Endometrial microvascular endothelial cells (primary cell): ENCODE measurements around the gene VMAC. TPM values are rescaled to one million over a fixed set of nuclear protein-coding genes. Genes with fewer than 3 reads are reported as not detected.
"Not testable (repeated sequence)": the region's sequence is repeated elsewhere in the genome, so short reads cannot be mapped to it uniquely, and the experiment has no call there.

Experiments
- in situ Hi-C: cut with HindIII; loops from 2 replicates; pipeline ENCODE4 v1.10.0; 2017; ENCODE audit warnings: low sequenced_read_pairs, low pct_unique_long_range_greater_than_20kb; ENCODE audit errors: inconsistent ontology term
- total RNA-seq: library from RNA; depleted of rRNA; stranded (reverse); fragments of >200 nt; gene quantifications from one replicate; pipeline ENCODE4 v1.2.3, GENCODE V29; 2015; ENCODE audit errors: inconsistent ontology term

The VMAC gene
- total RNA-seq, 1 donor from 2014 or later, result 8.5 TPM

DNA sequence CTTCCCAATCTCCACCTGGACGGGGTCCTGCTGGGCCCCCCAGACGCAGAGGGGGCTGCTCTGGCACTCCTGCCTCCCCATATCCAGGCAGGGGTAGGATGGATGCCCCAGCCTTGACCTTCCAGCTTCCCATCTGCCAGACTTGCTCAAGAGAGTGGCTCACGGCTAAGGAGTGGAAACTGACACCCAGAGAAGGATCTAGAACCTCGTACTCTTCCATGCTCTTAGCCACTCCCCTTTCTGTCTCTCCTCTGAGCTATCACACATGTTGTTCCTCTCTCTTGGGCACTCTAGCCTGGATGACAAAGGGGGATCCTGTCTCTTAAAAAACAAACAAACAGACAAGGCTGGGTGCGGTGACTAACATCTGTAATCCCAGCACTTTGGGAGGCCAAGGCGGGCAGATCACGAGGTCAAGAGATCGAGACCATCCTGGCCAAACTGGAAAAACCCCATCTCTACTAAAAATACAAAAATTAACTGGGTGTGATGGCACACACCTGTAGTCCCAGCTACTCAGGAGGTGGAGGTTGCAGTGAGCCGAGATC lies 22.2 kb upstream of the VMAC start:
- in situ Hi-C loops, result no loop called here

- in situ Hi-C loops, result not testable (repeated sequence)
Measured at GRCh38 chr19:5883157-5883873, 21.4 kb upstream of the VMAC start.

- in situ Hi-C loops, result not testable (repeated sequence)
Measured at GRCh38 chr19:5884065-5884811, 20.4 kb upstream of the VMAC start.

GRCh38 chr19:5889288-5889971 lies 15.2 kb upstream of the VMAC start:
- in situ Hi-C loops, result no loop called here

DNA sequence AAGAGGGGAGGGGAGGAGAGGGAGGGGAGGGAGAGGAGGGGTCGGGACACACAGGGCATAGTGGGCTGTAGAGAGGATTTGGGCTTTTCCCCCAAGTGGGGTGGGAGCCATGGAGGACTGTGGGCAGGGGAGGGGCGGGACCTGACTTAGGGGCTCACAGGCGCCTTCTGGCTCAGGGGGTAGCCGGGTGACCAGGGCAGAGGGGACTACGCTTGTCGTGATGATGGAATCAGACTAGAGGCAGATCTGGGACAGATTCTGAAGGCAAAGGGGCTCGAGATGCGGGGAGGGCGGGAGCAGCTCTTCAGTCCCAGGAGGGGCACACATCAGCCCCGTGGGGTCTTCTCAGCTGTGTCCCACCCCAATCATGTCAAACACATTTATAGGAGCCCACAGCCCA lies 14.6 kb upstream of the VMAC start:
- in situ Hi-C loops, result no loop called here

DNA sequence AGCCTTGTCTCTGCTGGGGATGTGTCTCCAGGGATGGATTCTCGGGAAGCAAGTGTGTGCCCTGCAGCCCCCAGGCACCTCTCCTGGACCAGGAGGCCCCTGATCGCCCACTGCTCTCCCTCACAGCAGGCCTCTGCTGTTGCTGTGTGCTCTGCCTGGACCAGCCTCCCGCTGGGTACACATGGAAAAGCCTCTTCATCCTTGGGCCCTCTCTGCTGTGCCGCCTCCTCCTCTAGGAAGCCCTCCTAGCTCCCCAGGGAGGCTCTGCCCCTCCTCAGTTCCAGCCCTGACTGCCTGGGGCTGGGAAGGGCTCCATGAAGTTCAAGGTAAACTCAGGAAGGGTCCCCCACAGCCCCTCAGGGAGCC lies 13.1 kb upstream of the VMAC start:
- in situ Hi-C loops, result no loop called here

DNA sequence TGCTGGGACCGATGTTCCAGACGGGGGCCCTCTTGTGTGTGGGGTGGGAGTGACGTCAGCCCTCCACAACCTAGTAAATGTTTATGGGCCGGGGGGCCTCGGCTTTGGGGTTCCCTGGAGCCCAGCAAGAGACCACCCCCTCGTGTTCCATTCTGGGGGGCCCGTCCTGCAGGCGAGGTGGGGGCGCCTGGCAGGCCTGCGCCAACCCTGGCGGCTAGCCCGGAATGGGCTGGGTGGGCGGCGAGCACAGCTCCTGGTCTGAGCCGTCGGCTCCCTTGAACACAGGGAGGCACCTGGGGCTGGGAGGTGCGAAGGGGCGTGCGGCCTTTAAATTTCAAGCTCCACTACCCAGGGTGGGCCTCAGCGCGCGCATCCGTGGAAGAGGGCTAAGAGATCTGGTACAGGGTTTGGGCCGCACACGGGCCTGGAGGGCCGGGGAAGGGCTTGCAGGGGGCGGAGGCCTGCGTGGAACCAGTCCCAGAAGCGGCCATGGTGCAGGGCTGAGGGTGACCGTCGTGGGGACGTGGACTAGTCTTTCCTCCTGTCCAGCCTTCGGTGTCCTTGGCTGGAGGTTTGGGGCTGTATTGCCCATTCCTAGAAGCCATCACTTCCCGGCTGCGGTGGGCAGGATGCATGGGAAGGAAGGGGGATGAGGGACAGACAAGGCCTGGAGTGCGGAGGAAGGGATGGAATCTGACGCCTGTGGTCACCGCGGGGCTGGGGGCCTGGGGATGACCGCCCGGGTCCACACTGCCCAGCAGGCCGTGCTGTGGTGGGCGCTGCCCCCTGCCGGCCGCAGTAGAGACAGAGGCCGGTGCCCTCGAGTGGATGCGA lies 12.5 kb upstream of the VMAC start:
- in situ Hi-C loops, result no loop called here

GRCh38 chr19:5892772-5893275 lies 11.8 kb upstream of the VMAC start:
- in situ Hi-C loops, result no loop called here

DNA sequence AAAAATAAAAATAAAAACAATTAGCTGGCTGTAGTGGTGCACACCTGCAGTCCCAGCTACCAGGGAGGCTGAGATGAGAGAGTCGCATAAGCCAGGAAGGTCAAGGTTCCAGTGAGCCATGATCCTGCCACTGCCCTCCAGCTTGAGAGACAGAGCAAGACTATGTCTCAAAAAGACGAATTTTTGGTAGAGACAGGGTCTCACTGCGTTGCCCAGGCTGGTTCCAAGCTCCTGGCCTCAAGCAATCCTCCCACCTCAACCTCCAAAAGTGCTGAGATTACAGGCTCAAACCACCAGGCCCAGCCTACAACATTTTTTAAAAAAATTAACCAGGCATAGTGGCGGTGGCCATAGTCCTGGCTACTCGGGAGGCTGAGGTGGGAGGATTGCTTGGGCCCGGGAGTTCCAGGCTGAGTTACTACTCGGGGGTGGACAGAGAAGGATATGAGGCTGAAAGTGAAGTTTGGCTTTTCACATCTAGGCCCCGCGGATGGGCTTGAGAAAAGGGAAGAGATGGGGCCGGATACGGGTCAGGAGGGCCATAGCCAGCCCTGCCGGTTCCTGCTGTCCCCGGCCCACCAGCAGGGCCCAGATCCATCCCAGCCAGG lies 11.3 kb upstream of the VMAC start:
- in situ Hi-C loops, result no loop called here

DNA sequence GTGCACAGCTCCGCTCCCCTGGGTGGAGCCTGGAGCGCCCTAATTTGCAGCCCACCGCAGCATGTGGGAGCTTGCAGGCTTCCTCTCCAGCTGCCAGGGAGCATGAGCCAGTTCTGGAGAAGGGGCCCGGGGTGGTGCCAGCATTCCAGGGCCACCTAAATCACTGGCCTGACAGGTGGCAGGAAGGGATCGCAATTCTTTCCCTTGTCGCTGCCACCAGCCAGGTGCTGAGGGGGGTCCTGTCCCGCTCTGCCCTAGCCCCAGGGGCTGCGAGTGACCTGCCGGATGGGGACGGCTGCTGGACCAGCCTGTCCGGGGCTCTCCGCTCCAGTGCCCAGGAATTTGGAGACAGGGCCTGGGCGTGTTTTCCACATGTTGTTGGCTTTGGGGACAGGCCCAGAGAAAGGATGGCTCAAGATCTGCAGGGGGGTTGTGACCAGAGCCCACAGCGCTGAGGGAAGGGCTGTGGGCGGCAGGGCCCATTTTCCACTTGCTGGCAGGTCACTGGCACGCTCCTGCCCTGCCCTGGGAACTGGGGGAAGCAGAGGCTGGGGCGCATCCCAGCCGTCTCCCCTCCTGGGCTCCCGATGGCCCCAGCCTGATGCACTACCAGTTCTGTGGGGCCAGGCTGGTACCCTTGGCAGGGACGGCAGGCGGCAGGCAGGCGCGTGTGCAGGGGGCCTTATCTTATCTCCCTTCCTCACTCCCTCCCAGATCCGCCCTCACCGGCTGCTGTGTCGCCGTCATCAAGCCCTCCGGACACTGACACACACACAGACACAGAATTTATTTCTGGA lies 10.6 kb upstream of the VMAC start:
- in situ Hi-C loops, result no loop called here

DNA sequence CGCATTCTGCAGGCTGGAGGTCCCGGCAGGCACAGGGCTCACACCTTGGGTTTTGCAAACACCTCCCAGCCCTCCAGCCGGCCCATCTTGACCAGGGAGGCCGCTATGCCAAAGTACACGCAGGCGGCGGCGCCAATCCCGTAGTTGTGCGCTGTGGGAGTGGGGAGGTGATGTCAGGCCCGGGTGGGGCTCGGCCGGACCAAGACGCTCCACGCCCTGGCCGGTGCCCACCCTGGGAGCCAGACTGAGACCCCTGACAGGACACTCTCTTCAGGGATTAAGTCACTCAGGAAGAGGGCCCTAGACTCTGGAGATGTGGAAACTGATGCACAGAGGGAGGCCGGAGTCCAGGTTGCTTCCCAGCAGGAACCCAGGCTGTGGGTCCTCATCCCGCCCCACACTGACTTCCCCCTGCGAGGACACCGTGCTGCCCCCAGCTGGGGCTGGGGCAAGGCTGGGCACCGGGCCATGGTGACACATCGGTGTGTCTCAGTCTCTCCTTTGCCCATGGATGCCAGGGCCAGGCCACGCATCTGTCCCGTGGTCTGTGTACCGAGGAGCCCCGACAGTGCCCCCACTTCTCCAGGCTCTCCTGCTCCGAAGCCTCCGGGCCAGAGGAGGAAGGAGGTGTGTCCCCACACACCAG lies 9.8 kb upstream of the VMAC start:
- in situ Hi-C loops, result no loop called here

- in situ Hi-C loops, result no loop called here
Measured at GRCh38 chr19:5895409-5895808, 9.3 kb upstream of the VMAC start.

- in situ Hi-C loops, result no loop called here
Measured at GRCh38 chr19:5895890-5896289, 8.8 kb upstream of the VMAC start.

GRCh38 chr19:5896365-5897076 lies 8.2 kb upstream of the VMAC start:
- in situ Hi-C loops, result no loop called here

GRCh38 chr19:5897189-5897969 lies 7.3 kb upstream of the VMAC start:
- in situ Hi-C loops, result no loop called here
